GM18870 (cell line): ENCODE results near the gene CEACAM18.
A peak's percentile ranks its signal among the peaks of the same experiment; 100 is the strongest.
"Not testable (repeated sequence)": the region's sequence is repeated elsewhere in the genome, so short reads cannot be mapped to it uniquely, and the experiment has no call there.

ENCODE experiments used
- ATAC-seq: cut with Tn5 transposase; IDR thresholded peaks from one replicate; pipeline ENCODE4 v1.9.1; 2021; ENCODE audit warnings: moderate library complexity; ENCODE audit not compliant: unreplicated experiment

CEACAM18 gene

GRCh38 chr19:51478381-51479234 lies at the start of gene CEACAM18:
Gene CEACAM18 (plus strand): TSS chr19:51478539.
- ATAC-seq, result no peak

- no peak for ATAC-seq
Measured at GRCh38 chr19:51430221-51430620, 48.1 kb upstream of the CEACAM18 start.

DNA sequence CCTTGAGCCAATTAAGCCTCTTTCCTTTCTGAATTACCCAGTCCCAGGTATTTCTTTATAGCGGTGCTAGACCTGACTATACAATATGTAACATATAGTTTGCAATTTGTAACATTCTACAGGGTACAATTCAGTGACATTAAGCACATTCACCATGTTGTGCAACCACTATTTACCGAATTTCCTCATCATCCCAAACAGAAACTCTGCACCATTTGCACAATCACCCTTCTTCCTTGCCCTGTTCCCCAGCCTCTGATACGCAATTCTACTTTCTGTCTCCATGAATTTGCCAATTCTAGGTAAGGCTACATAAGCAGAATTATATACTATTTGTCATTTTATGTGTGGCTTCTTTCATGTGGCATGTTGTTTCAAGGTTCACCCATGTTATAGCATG lies 47.2 kb upstream of the CEACAM18 start:
- no peak for ATAC-seq

DNA sequence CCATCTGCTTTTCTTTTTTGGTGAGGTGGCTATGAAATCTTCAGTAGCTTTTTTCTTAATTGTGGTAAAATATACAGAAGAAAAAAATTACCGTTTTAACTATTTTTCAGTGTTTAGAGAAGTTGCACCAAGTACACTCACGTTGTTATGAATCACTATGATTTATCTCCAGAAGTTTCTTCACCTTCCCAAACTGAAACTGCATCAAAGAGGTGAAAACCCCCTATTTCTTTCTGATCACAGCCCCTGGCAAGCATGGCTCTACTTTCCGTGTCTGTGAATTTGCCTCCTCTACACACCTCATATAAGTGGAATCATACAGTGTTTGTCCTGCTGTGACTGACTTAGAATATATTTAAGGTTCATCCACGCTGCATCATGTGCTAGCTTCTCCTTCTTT lies 45.3 kb upstream of the CEACAM18 start:
- ATAC-seq, result no peak

DNA sequence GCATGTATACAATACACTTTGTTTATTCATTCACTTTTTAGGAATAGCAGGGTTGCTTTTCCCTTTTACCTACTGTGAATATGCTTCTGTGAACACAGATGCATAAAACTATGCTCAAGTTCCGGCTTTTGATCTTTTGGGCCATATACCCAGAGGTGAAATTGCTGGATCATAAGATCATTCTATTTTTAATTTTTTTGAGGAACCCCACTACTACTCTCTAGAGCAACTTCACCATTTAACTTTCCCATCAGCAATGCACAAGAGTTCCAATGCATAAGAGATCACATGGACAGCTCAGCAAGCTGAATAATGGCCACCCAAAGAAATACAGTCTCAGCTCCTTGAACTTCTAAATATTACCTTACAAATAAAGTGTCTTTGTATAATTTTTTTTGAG lies 43.9 kb upstream of the CEACAM18 start:
- no peak for ATAC-seq

DNA sequence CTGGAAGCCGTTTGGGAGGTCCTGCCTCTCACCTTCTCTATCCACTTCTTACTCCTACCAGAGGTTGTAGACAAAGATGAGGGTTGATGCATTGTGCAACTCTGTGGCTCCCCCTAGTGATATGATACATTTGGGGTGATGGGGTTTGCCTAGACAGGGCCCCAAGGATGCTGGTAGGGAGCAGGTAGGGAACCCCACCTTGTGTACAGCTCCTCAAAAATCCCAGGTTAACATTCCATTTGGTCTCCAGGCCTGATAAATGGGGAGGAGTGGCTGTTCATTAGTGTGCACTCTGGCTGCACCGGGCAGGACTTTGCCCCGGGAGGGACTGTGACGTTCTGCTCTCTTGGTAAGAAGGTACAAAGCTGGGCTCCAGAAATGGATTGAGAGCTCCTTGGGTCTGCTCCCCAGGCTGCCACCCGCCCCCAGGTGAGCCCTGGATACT lies 39.3 kb upstream of the CEACAM18 start:
- no peak for ATAC-seq

- ATAC-seq, result no peak
Measured at GRCh38 chr19:51440052-51440451, 38.3 kb upstream of the CEACAM18 start.

GRCh38 chr19:51440846-51441409 lies 37.4 kb upstream of the CEACAM18 start:
- ATAC-seq, result no peak

GRCh38 chr19:51441410-51442390 lies 36.6 kb upstream of the CEACAM18 start:
- peak; percentile 93 for ATAC-seq

- ATAC-seq, result not testable (repeated sequence)
Measured at GRCh38 chr19:51447510-51447909, 30.8 kb upstream of the CEACAM18 start.

GRCh38 chr19:51448011-51448410 lies 30.3 kb upstream of the CEACAM18 start:
- ATAC-seq, result no peak

DNA sequence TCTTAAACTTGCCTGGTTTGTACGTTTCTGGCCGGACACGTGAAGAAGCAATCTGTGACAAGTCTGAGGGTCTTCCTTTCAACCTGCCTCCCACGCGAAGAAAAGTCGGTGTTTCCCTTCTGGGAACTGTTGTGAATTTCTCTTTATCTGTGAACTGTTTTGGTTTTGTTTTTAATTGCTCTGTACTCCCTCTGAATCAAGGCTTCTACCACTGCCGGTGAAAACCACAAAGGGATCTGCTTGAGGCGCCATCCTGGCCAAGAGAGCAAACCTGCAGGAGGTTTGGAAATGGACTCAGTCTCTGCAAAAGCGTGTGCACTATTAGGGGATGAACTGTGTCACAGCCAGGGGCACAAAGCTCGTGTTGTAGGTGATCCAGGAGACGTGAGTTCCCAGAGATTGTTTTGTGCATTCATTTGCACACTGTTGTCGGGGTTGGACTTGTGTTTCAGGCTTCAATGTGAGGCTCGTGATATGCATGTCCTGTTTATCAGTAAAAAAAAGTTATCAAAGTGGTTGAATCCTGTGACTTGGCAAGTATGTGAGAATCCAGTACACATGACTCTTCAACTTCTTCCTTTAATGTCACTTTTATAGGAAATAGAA lies 29.8 kb upstream of the CEACAM18 start:
- no peak for ATAC-seq

- ATAC-seq, result no peak
Measured at GRCh38 chr19:51450730-51451307, 27.5 kb upstream of the CEACAM18 start.

- ATAC-seq, result no peak
Measured at GRCh38 chr19:51456541-51457290, 21.6 kb upstream of the CEACAM18 start.

- ATAC-seq, result no peak
Measured at GRCh38 chr19:51457351-51458013, 20.9 kb upstream of the CEACAM18 start.

GRCh38 chr19:51458051-51458645 lies 20.2 kb upstream of the CEACAM18 start, which contains the start of gene SIGLEC8:
Gene SIGLEC8 (minus strand): TSS chr19:51458454. CDS start chr19:51458387, 67 bp downstream.
- ATAC-seq, result no peak

DNA sequence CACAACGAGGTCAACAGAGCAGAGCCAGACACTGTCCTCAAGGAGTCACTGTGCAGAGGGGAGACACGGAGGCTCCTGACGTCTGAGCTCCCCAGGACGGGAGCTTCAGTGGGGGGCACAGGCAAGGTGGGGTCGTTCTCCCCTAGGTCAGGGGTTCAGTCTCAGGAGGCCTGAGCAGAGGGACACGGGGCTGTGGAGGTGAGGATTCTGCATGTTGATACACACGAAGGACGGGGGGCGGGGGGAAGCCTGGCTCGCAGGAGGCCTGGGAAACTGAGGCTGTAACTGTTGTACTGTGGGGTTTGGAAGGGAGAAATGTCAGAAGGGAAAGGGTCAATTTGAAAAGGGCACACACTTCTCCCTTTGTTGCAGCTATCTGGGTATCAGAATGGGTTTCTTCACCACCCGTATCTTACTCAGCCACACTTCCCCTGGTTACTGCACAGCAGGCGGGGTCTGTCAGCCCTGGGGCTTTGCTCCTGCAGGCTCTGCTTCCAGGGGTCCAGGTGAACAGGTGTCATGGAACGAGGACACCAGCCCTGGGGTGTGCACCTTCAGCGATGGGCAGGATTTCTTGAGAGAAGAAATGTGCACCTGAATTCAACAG lies 19.3 kb upstream of the CEACAM18 start:
- ATAC-seq, result no peak
